MM.1S (cell line): ENCODE measurements around the gene ISYNA1.

Experiments used
- DNase-seq: peaks from one replicate; pipeline ENCODE4 v3.0.0-alpha.2; 2015
- H2AFZ ChIP-seq: fragments of 300-600 bp; sonication (generic); 2 replicates; pipeline ENCODE4 v1.6.0; 2016; ENCODE audit warnings: antibody characterized with exemption, low read length
- H3F3A ChIP-seq: fragments of 300-600 bp; sonication (generic); 2 replicates; pipeline ENCODE4 v1.6.1; 2016; ENCODE audit warnings: mild to moderate bottlenecking, antibody characterized with exemption, low read length, moderate library complexity, mixed read lengths; ENCODE audit not compliant: insufficient read depth
- H3K27ac ChIP-seq: fragments of 300-600 bp; sonication (generic); 2 replicates; pipeline ENCODE4 v1.5.1; 2016; ENCODE audit warnings: mild to moderate bottlenecking, low read length
- H3K27me3 ChIP-seq: fragments of 300-600 bp; sonication (generic); replicated peaks from 2 replicates; pipeline ENCODE4 v1.6.0; 2016; ENCODE audit warnings: low read length; ENCODE audit not compliant: insufficient read depth
- H3K36me3 ChIP-seq: fragments of 300-600 bp; sonication (generic); replicated peaks from 2 replicates; pipeline ENCODE4 v1.6.1; 2016; ENCODE audit warnings: mild to moderate bottlenecking, low read length, mixed read lengths; ENCODE audit not compliant: insufficient read depth
- H3K4me1 ChIP-seq: fragments of 300-600 bp; sonication (generic); 2 replicates; pipeline ENCODE4 v1.6.1; 2016; ENCODE audit warnings: low read length, mixed read lengths
- H3K4me2 ChIP-seq: fragments of 300-600 bp; sonication (generic); 2 replicates; pipeline ENCODE4 v1.6.0; 2016; ENCODE audit warnings: low read depth, low read length
- H3K4me3 ChIP-seq: fragments of 300-600 bp; sonication (generic); 2 replicates; pipeline ENCODE4 v1.5.1; 2016; ENCODE audit warnings: low read length, mixed read lengths
- H3K79me2 ChIP-seq: fragments of 300-600 bp; sonication (generic); 2 replicates; pipeline ENCODE4 v1.6.1; 2016; ENCODE audit warnings: mixed run types, low read length, mixed read lengths
- H3K9ac ChIP-seq: fragments of 300-600 bp; sonication (generic); 2 replicates; pipeline ENCODE4 v1.6.1; 2016; ENCODE audit warnings: low read length, mixed read lengths
- H3K9me2 ChIP-seq: fragments of 300-600 bp; sonication (generic); replicated peaks from 2 replicates; pipeline ENCODE4 v1.6.1; 2016; ENCODE audit warnings: mild to moderate bottlenecking, low read length, mixed read lengths; ENCODE audit not compliant: insufficient read depth
- H3K9me3 ChIP-seq: fragments of 300-600 bp; sonication (generic); replicated peaks from 2 replicates; pipeline ENCODE4 v1.6.1; 2016; ENCODE audit warnings: mild to moderate bottlenecking, low read length, mixed read lengths; ENCODE audit not compliant: insufficient read depth
- H4K20me1 ChIP-seq: fragments of 300-600 bp; sonication (generic); 2 replicates; pipeline ENCODE4 v1.6.1; 2016; ENCODE audit warnings: mild to moderate bottlenecking, low read length, moderate library complexity, mixed read lengths; ENCODE audit not compliant: insufficient read depth
- CTCF ChIP-seq: fragments of 300-600 bp; sonication (generic); IDR thresholded peaks from 2 replicates; pipeline ENCODE4 v1.5.1; 2016; ENCODE audit warnings: antibody characterized with exemption, low read length, mixed read lengths
- EZH2 ChIP-seq: fragments of 300-600 bp; sonication (generic); optimal IDR thresholded peaks from 2 replicates; pipeline ENCODE3; 2017; ENCODE audit warnings: low read depth, mild to moderate bottlenecking, antibody characterized with exemption, low read length, mixed read lengths
- EZH2phosphoT487 ChIP-seq: fragments of 300-600 bp; sonication (generic); IDR thresholded peaks from 2 replicates; pipeline ENCODE4 v1.6.1; 2018; ENCODE audit warnings: antibody characterized with exemption, low read length

The ISYNA1 gene

DNA sequence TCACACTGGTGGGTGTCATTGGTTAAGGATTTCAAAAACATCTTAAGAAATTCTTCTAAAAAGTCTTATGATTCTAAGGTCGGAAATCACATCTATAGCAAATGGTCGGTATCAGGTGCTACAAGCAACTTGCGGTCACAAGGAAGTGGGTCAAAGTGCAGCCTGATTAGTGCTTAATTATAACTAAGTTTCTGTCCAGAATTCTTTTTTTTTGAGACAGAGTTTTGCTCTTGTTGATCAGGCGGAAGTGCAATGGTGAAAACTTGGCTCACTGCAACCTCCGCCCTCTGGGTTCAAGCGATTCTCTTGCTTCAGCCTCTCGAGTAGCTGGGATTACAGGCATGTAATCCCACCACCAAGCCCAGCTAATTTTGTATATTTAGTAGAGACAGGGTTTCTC is 53.2 kb downstream of the ISYNA1 start:
- H3K27me3 ChIP-seq, result peaks cover 56% of the 10 kb centered on the region
- H3K9ac ChIP-seq, result no peak overlapping the region
- H3K4me2 ChIP-seq, result no peak overlapping the region
- H3K9me2 ChIP-seq, result no peaks in the 10 kb centered on the region
- no peak overlapping the region for H3K4me3 ChIP-seq
- no peaks in the 10 kb centered on the region for H3F3A ChIP-seq
- H3K79me2 ChIP-seq, result no peaks in the 10 kb centered on the region
- H4K20me1 ChIP-seq, result no peaks in the 10 kb centered on the region
- no peak overlapping the region for H2AFZ ChIP-seq
- DNase-seq, result no peak
- H3K4me1 ChIP-seq, result 0 out of 2 replicates have a peak, but pooled peaks cover 4% of the 10 kb centered on the region
- H3K27ac ChIP-seq, result no peak overlapping the region
- no peaks in the 10 kb centered on the region for H3K9me3 ChIP-seq
- H3K36me3 ChIP-seq, result no peaks in the 10 kb centered on the region
- TF ChIP-seq EZH2, result no peak
- no peak for TF ChIP-seq EZH2phosphoT487
- no peak for TF ChIP-seq CTCF
